ENCODE results near the gene TRPC3. TPM values are rescaled to one million over a fixed set of nuclear protein-coding genes. Genes with fewer than 3 reads are reported as not detected.

TRPC3 gene
- total and polyA plus RNA-seq, 4 donors, result 0.06 to 0.33 (median 0.09) TPM

DNA sequence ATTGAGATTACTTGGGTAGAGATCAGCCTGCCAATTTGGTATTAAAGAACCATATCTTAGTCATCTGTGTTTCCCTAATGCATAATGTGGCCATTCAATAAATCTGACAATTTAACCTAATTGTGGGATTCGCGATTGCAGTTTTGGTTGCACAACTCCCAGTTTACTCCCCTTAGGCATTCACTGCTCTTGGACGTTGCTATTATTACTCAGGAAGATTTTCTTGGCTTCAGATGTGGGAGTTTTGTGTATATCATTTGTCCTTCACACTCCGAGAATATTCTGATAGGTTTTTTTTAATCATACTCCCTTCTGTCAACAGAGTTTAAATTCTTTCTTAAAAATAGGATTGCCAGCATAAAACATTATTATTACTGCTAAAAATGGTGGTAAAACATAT lies 22.0 kb upstream of the TRPC3 start:
- TF ChIP-seq TAF1 (conservative IDR thresholded peaks at IDR 0.05) (no peak), RXRA (IDR thresholded peaks at IDR 0.05) (no peak), JUND (IDR thresholded peaks at IDR 0.05) (no peak), RAD21 (IDR thresholded peaks at IDR 0.05) (no peak), HNF4A (conservative IDR thresholded peaks at IDR 0.05) (no peak), MAX (IDR thresholded peaks at IDR 0.05) (no peak), GABPA (IDR thresholded peaks at IDR 0.05 in 1 of 2, conservative IDR thresholded peaks at IDR 0.05 in 1 of 2) (no peak)

GRCh38 chr4:121968859-121969258 lies 17.0 kb upstream of the TRPC3 start:
- H3K36me3 ChIP-seq (ENCODE audit: control insufficient read depth in 4 of 4, insufficient read depth in 3 of 4, low read depth in 1 of 4, low read length in 3 of 4), result no peaks in the 10 kb centered on the region
- H3K4me1 ChIP-seq (ENCODE audit: control insufficient read depth in 4 of 4, insufficient read depth in 4 of 4, low read length in 3 of 4), result no peaks in the 10 kb centered on the region
- 61% methylated on average over 1 of the region's 1 CpG for WGBS
- no peak overlapping the region for H3K9ac ChIP-seq (ENCODE audit: low read depth in 1 of 2, low read length in 2 of 2)
- TF ChIP-seq HNF4G (IDR thresholded peaks at IDR 0.05) (no peak), JUND (IDR thresholded peaks at IDR 0.05) (no peak)
- TF ChIP-seq, protein P1, sequence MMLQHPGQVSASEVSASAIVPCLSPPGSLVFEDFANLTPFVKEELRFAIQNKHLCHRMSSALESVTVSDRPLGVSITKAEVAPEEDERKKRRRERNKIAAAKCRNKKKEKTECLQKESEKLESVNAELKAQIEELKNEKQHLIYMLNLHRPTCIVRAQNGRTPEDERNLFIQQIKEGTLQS (IDR thresholded peaks at IDR 0.05), result no peak
- no peak for DNase-seq (ENCODE audit: low spot score)
- H3K9me3 ChIP-seq (ENCODE audit: control insufficient read depth in 4 of 4, low read length in 3 of 4), result no peaks in the 10 kb centered on the region
- peaks cover 0 to 7% (median 0%) of the 10 kb centered on the region in 4 donors for H3K27me3 ChIP-seq (ENCODE audit: control insufficient read depth in 4 of 4, insufficient read depth in 4 of 4, low read length in 3 of 4)
- no peak overlapping the region for H3K27ac ChIP-seq (ENCODE audit: low read depth in 1 of 2, low read length in 2 of 2)
- H3K4me3 ChIP-seq (ENCODE audit: low read depth in 1 of 3, low read length in 3 of 3), result no peak overlapping the region

More for the DNA sequence above, 22.0 kb upstream of the TRPC3 start:
- Histone ChIP-seq H3K4me1 (ENCODE audit: control insufficient read depth in 4 of 4, insufficient read depth in 4 of 4, low read length in 3 of 4) (no peaks in the 10 kb centered on the region), H3K36me3 (ENCODE audit: control insufficient read depth in 4 of 4, insufficient read depth in 3 of 4, low read depth in 1 of 4, low read length in 3 of 4) (no peaks in the 10 kb centered on the region), H3K27ac (ENCODE audit: low read depth in 1 of 2, low read length in 2 of 2) (no peak overlapping the region), H3K4me3 (ENCODE audit: low read depth in 1 of 3, low read length in 3 of 3) (no peak overlapping the region), H3K27me3 (ENCODE audit: control insufficient read depth in 4 of 4, insufficient read depth in 4 of 4, low read length in 3 of 4) (peaks cover 0 to under 1% (median 0%) of the 10 kb centered on the region in 4 donors), H3K9ac (ENCODE audit: low read depth in 1 of 2, low read length in 2 of 2) (no peak overlapping the region), H3K9me3 (ENCODE audit: control insufficient read depth in 4 of 4, low read length in 3 of 4) (no peaks in the 10 kb centered on the region)
- WGBS, result 79% methylated on average over 4 of the region's 4 CpGs
- DNase-seq (ENCODE audit: low spot score), result no peak

- no peak for DNase-seq (ENCODE audit: low spot score)
- Histone ChIP-seq H3K9me3 (ENCODE audit: control insufficient read depth in 4 of 4, low read length in 3 of 4) (no peaks in the 10 kb centered on the region), H3K4me3 (ENCODE audit: low read depth in 1 of 3, low read length in 3 of 3) (no peak overlapping the region), H3K27me3 (ENCODE audit: control insufficient read depth in 4 of 4, insufficient read depth in 4 of 4, low read length in 3 of 4) (peaks cover 0 to 7% (median 0%) of the 10 kb centered on the region in 4 donors), H3K9ac (ENCODE audit: low read depth in 1 of 2, low read length in 2 of 2) (no peak overlapping the region), H3K27ac (ENCODE audit: low read depth in 1 of 2, low read length in 2 of 2) (no peak overlapping the region), H3K36me3 (ENCODE audit: control insufficient read depth in 4 of 4, insufficient read depth in 3 of 4, low read depth in 1 of 4, low read length in 3 of 4) (no peaks in the 10 kb centered on the region), H3K4me1 (ENCODE audit: control insufficient read depth in 4 of 4, insufficient read depth in 4 of 4, low read length in 3 of 4) (no peaks in the 10 kb centered on the region)
- WGBS, result 92% methylated on average over 1 of the region's 1 CpG
- TF ChIP-seq HNF4G (IDR thresholded peaks at IDR 0.05) (no peak), RXRA (IDR thresholded peaks at IDR 0.05) (no peak), MAX (IDR thresholded peaks at IDR 0.05) (no peak), JUND (IDR thresholded peaks at IDR 0.05) (no peak), SP1 (IDR thresholded peaks at IDR 0.05) (no peak), YY1 (IDR thresholded peaks at IDR 0.05) (no peak), NR2F2 (IDR thresholded peaks at IDR 0.05) (no peak)
Observed at GRCh38 chr4:121964958-121965357, 13.1 kb upstream of the TRPC3 start.

- DNase-seq (ENCODE audit: low spot score), result no peak
- WGBS, result 72% methylated on average over 1 of the region's 1 CpG
- no peaks in the 10 kb centered on the region for H3K36me3 ChIP-seq (ENCODE audit: control insufficient read depth in 4 of 4, insufficient read depth in 3 of 4, low read depth in 1 of 4, low read length in 3 of 4)
- H3K4me3 ChIP-seq (ENCODE audit: low read depth in 1 of 3, low read length in 3 of 3), result no peak overlapping the region
- peaks cover 0 to under 1% (median 0%) of the 10 kb centered on the region in 4 donors for H3K27me3 ChIP-seq (ENCODE audit: control insufficient read depth in 4 of 4, insufficient read depth in 4 of 4, low read length in 3 of 4)
- no peak overlapping the region for H3K27ac ChIP-seq (ENCODE audit: low read depth in 1 of 2, low read length in 2 of 2)
- TF ChIP-seq HNF4A (conservative IDR thresholded peaks at IDR 0.05), result no peak
- TF ChIP-seq MAX (IDR thresholded peaks at IDR 0.05), result no peak
- TF ChIP-seq HNF4G (IDR thresholded peaks at IDR 0.05), result no peak
- no peak for TF ChIP-seq TAF1 (conservative IDR thresholded peaks at IDR 0.05)
- TF ChIP-seq SP1 (IDR thresholded peaks at IDR 0.05), result no peak
- TF ChIP-seq, protein P1 (IDR thresholded peaks at IDR 0.05), result no peak
- TF ChIP-seq RAD21 (IDR thresholded peaks at IDR 0.05), result no peak
- TF ChIP-seq GABPA (IDR thresholded peaks at IDR 0.05 in 1 of 2, conservative IDR thresholded peaks at IDR 0.05 in 1 of 2), result no peak
- TF ChIP-seq EGR1 (IDR thresholded peaks at IDR 0.05; ENCODE audit: low read depth in 2 of 2), result no peak
- no peak for TF ChIP-seq RXRA (IDR thresholded peaks at IDR 0.05)
- TF ChIP-seq ZBTB33 (IDR thresholded peaks at IDR 0.05), result no peak
- TF ChIP-seq YY1 (IDR thresholded peaks at IDR 0.05), result no peak
- no peak for TF ChIP-seq CTCF (IDR thresholded peaks at IDR 0.05; ENCODE audit: low read depth, low read length, missing input control)
- H3K9ac ChIP-seq (ENCODE audit: low read depth in 1 of 2, low read length in 2 of 2), result no peak overlapping the region
- H3K9me3 ChIP-seq (ENCODE audit: control insufficient read depth in 4 of 4, low read length in 3 of 4), result no peaks in the 10 kb centered on the region
- no peaks in the 10 kb centered on the region for H3K4me1 ChIP-seq (ENCODE audit: control insufficient read depth in 4 of 4, insufficient read depth in 4 of 4, low read length in 3 of 4)
Observed at GRCh38 chr4:121960818-121961217, 9.0 kb upstream of the TRPC3 start.

Measured in liver (tissue), 9 donors.